ENCODE measurements around the gene IL13RA2.

IL13RA2 gene

GRCh38 chrX:114985967-114986592 is 31.3 kb downstream of the IL13RA2 start:
- DNase-seq = no peak

GRCh38 chrX:114976292-114976691 is 41.1 kb downstream of the IL13RA2 start:
- no peak for DNase-seq

DNA sequence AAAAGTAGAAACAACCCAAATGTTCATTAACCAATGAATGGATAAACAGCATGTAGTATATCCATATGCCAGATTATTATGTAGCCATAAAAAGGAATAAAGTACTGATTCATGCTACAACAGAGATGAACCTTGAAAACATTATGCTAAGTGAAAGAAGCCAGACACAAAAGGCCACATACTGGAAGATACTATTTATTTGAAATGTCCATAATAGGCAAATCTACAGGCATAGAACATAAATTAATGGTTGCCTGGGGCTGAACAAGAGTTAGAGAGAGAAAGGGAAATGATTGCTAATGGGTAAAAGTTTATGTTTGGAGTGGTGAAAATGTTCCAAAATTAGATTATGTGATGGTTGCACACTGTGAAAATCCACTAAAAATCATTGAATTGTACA is 44.4 kb downstream of the IL13RA2 start:
- no peak for DNase-seq

DNA sequence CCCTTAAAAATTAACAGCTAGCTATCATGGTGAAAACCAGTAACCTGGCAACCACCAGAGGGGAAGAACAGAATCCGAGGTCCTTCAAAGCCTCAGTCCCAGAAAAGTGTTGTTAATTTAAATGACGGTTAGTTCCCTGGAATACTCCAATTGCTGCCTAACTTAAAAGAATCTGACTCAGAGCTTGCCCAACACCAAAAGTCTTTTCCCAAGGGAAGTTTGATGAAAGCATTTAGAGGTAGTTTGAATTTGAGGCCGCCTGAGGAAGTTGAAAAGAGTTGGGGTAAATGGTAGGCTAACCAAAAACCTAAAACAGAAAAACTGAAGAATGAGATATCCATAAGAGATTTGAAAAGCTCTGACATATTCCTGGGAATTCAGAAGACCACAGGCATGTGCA is 46.6 kb downstream of the IL13RA2 start:
- DNase-seq = no peak

GRCh38 chrX:114964374-114964773 is 53.0 kb downstream of the IL13RA2 start:
- DNase-seq = no peak

DNA sequence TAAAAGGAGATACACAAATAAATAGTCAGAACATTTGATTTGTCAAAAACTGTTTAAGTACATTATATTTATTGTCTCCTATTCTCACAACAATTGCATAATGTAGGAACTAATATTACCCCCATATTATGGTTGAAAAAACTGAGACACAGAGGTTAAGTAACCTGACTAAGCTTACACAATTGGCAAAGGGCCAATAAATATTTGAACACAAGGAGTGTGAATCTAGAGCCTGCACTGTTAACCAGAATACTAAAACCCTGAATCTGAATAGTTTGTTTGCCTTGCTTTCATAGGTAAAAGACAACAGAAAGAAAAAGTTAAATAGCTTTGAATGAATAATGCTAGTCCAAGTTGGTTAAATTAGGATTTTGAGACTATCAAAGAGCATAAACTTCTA is 55.2 kb downstream of the IL13RA2 start:
- DNase-seq = no peak

- no peak for DNase-seq
Measured at GRCh38 chrX:114959729-114960128, 57.7 kb downstream of the IL13RA2 start.

All from NCI-H187 treated with DMSO at 0.1 percent for 48 hours (cell line).